Prostate gland (tissue), 2 donors: ENCODE results near the gene KLHDC3. TPM values are rescaled to one million over a fixed set of nuclear protein-coding genes. Genes with fewer than 3 reads are reported as not detected.

Experiments used
- DNase-seq: peaks from one replicate; pipeline ENCODE4 v3.0.0-alpha.2; 2019; ENCODE audit warnings: low spot score
- H3K27ac ChIP-seq, 2 donors: fragments of 200-600 bp; sonication (generic); 2 replicates each; pipeline ENCODE4 v1.5.1; 2017 to 2019
- H3K27me3 ChIP-seq: fragments of 200-600 bp; sonication (generic); replicated peaks from 2 replicates; pipeline ENCODE4 v1.5.1; 2019; ENCODE audit not compliant: insufficient read depth
- H3K36me3 ChIP-seq, 2 donors: fragments of 200-600 bp; sonication (generic); 1 replicate in 1 of 2; 2 replicates in 1 of 2; pipeline versions ENCODE4 v1.5.1 to v1.8.1; 2017 to 2019
- H3K4me1 ChIP-seq: fragments of 200-600 bp; sonication (generic); replicated peaks from 2 replicates; pipeline ENCODE4 v1.5.1; 2019
- H3K4me3 ChIP-seq, 2 donors: fragments of 200-600 bp; sonication (generic); 2 replicates each; pipeline ENCODE4 v1.5.1; 2017 to 2019
- H3K9me3 ChIP-seq: fragments of 200-600 bp; sonication (generic); 2 replicates; pipeline ENCODE4 v1.5.1; 2017
- CTCF ChIP-seq, 4 experiments: fragments of 200-600 bp in 2 of 4; fragments of 450-650 bp in 2 of 4; sonication (generic) in 2 of 4; IDR thresholded peaks; 1 replicate in 3 of 4; 2 replicates in 1 of 4; pipeline ENCODE4 v1.5.1; 2016 to 2019; ENCODE audit warnings: antibody characterized with exemption in 4 of 4, mild to moderate bottlenecking in 2 of 4, moderate library complexity in 2 of 4
- POLR2A ChIP-seq: fragments of 450-650 bp; IDR thresholded peaks from one replicate; pipeline ENCODE4 v1.6.1; 2016; ENCODE audit warnings: antibody characterized with exemption, mild to moderate bottlenecking
- POLR2AphosphoS5 ChIP-seq: sonication (generic); formaldehyde crosslinking; IDR thresholded peaks from one replicate; pipeline ENCODE4 v1.6.1; 2017; ENCODE audit warnings: antibody characterized with exemption
- WGBS: methylation state at CpG from one replicate; pipeline ENCODE4 v1.1.5; 2018; 5-methylcytosine and 5-hydroxymethylcytosine counted together
- intact Hi-C: fragments of 100-400 bp; cut with DNase I; formaldehyde crosslinking; loops from one replicate; pipeline ENCODE4 v1.14.2; 2022
- total RNA-seq, 2 donors: library from RNA; depleted of rRNA; stranded (reverse); fragments of >200 nt; gene quantifications; one replicate each; pipeline ENCODE4 v1.1.0, GENCODE V29; 2016

The KLHDC3 gene
- total RNA-seq, 2 donors from 2014 or later, result 138 to 148 TPM

- Histone ChIP-seq H3K4me3 (no peak overlapping the region), H3K4me1 (no peaks in the 10 kb centered on the region), H3K36me3 (peaks cover 0 to 6% of the 10 kb centered on the region in 2 donors), H3K27me3 (no peaks in the 10 kb centered on the region), H3K9me3 (no peaks in the 10 kb centered on the region), H3K27ac (no peak overlapping the region)
- DNase-seq, result no peak
- TF ChIP-seq CTCF (IDR thresholded peaks at IDR 0.05) (no peak), POLR2A (no peak), POLR2AphosphoS5 (no peak)
- intact Hi-C loops, result no loop called here
- WGBS, result 64% methylated on average over 4 of the region's 4 CpGs
Measured at GRCh38 chr6:43035495-43036194, 21.6 kb downstream of the KLHDC3 start.

GRCh38 chr6:43036712-43037111 is 22.7 kb downstream of the KLHDC3 start:
- no peak overlapping the region for H3K4me3 ChIP-seq
- WGBS, result 91% methylated on average over 9 of the region's 9 CpGs
- H3K36me3 ChIP-seq, result peaks cover 0 to 6% of the 10 kb centered on the region in 2 donors
- H3K9me3 ChIP-seq, result no peaks in the 10 kb centered on the region
- H3K27ac ChIP-seq, result no peak overlapping the region
- no peaks in the 10 kb centered on the region for H3K4me1 ChIP-seq
- H3K27me3 ChIP-seq, result no peaks in the 10 kb centered on the region
- DNase-seq, result no peak
- TF ChIP-seq CTCF (IDR thresholded peaks at IDR 0.05) (no peak), POLR2AphosphoS5 (no peak), POLR2A (no peak)
- intact Hi-C loops, result no loop called here

- no peak overlapping the region for H3K27ac ChIP-seq
- H3K27me3 ChIP-seq, result no peaks in the 10 kb centered on the region
- no peaks in the 10 kb centered on the region for H3K9me3 ChIP-seq
- DNase-seq, result no peak
- 82% methylated on average over 5 of the region's 5 CpGs for WGBS
- H3K36me3 ChIP-seq, result peaks cover under 1 to 6% of the 10 kb centered on the region in 2 donors
- TF ChIP-seq POLR2A, result no peak
- TF ChIP-seq POLR2AphosphoS5, result no peak
- TF ChIP-seq CTCF (IDR thresholded peaks at IDR 0.05), result no peak
- no peak overlapping the region for H3K4me3 ChIP-seq
- H3K4me1 ChIP-seq, result no peaks in the 10 kb centered on the region
- intact Hi-C loops, result no loop called here
Measured at GRCh38 chr6:43037197-43037596, 23.1 kb downstream of the KLHDC3 start.

- Histone ChIP-seq H3K4me1 (no peaks in the 10 kb centered on the region), H3K27me3 (no peaks in the 10 kb centered on the region), H3K36me3 (peaks cover 6% of the 10 kb centered on the region in 2 donors), H3K9me3 (no peaks in the 10 kb centered on the region), H3K4me3 (no peak overlapping the region), H3K27ac (no peak overlapping the region)
- no peak for DNase-seq
- intact Hi-C loops, result no loop called here
- TF ChIP-seq CTCF (IDR thresholded peaks at IDR 0.05), result no peak
- TF ChIP-seq POLR2AphosphoS5, result no peak
- TF ChIP-seq POLR2A, result no peak
- 80% methylated on average over 7 of the region's 9 CpGs for WGBS
Measured at GRCh38 chr6:43037706-43038105, 23.7 kb downstream of the KLHDC3 start.

- Histone ChIP-seq H3K4me3 (no peak overlapping the region), H3K27ac (no peak overlapping the region), H3K36me3 (peaks cover 7 to 14% of the 10 kb centered on the region in 2 donors), H3K9me3 (no peaks in the 10 kb centered on the region), H3K27me3 (no peaks in the 10 kb centered on the region), H3K4me1 (no peaks in the 10 kb centered on the region)
- intact Hi-C loops, result no loop called here
- no peak for DNase-seq
- TF ChIP-seq CTCF (IDR thresholded peaks at IDR 0.05) (no peak), POLR2AphosphoS5 (no peak), POLR2A (no peak)
- WGBS, result 83% methylated on average over 9 of the region's 9 CpGs
Measured at GRCh38 chr6:43038727-43039126, 24.7 kb downstream of the KLHDC3 start.
